ENCODE results near the gene SLC6A19. TPM values are rescaled to one million over a fixed set of nuclear protein-coding genes. Genes with fewer than 3 reads are reported as not detected.

Gene SLC6A19
- total and polyA plus RNA-seq, 2 of the 13 experiments (the other 11 are each of a cell fraction or from before 2014, with no cell fraction given): 0.02 TPM; not detected in 1

DNA sequence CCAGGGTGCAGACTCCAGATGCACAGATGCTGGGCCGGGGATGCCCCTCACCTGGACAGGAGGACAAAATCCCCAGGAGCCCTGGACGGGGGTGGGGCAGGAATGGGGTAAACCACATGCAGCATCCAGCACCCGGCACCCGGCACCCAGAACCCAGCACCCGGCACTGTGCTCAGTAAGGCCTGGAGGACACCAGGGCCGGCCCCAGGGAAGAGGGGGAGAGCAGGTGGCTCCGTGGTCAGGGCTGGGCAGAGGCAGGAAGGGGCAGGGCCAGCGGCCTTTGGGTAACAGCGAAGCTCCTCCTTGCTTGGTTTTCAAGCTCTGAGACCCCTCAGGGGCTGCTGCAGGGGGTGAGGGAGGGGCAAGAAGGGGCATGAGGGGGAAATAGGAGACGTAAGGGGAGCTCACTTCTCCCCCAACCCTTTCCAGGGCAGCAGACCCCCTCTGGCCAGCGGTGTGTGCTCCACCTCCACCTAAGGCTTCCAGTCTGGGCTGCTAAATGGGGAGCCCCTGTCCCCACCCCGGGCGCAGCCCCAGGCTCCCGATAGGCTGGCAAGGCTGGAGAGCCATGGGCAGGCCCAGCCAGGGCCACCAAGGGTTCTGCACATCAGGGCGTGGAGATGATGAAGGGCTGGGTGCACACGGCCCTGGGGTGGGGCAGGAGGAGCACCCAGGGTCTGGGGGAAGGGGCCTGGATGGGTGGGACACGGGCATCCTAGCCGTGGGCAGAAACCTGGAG, 17.8 kb upstream of the SLC6A19 start (continued):
- TF ChIP-seq, protein P1, sequence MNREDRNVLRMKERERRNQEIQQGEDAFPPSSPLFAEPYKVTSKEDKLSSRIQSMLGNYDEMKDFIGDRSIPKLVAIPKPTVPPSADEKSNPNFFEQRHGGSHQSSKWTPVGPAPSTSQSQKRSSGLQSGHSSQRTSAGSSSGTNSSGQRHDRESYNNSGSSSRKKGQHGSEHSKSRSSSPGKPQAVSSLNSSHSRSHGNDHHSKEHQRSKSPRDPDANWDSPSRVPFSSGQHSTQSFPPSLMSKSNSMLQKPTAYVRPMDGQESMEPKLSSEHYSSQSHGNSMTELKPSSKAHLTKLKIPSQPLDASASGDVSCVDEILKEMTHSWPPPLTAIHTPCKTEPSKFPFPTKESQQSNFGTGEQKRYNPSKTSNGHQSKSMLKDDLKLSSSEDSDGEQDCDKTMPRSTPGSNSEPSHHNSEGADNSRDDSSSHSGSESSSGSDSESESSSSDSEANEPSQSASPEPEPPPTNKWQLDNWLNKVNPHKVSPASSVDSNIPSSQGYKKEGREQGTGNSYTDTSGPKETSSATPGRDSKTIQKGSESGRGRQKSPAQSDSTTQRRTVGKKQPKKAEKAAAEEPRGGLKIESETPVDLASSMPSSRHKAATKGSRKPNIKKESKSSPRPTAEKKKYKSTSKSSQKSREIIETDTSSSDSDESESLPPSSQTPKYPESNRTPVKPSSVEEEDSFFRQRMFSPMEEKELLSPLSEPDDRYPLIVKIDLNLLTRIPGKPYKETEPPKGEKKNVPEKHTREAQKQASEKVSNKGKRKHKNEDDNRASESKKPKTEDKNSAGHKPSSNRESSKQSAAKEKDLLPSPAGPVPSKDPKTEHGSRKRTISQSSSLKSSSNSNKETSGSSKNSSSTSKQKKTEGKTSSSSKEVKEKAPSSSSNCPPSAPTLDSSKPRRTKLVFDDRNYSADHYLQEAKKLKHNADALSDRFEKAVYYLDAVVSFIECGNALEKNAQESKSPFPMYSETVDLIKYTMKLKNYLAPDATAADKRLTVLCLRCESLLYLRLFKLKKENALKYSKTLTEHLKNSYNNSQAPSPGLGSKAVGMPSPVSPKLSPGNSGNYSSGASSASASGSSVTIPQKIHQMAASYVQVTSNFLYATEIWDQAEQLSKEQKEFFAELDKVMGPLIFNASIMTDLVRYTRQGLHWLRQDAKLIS (CRISPR knock-in tag; IDR thresholded peaks at IDR 0.05): 0 out of 2 replicates have a peak, but pooled peaks have one; percentile 24
- TF ChIP-seq EED (CRISPR knock-in tag; IDR thresholded peaks at IDR 0.05) (no peak), GATA4 (IDR thresholded peaks at IDR 0.05; ENCODE audit: borderline replicate concordance, low read depth) (no peak), TFDP1 (CRISPR knock-in tag; IDR thresholded peaks at IDR 0.05; ENCODE audit: borderline replicate concordance) (0 out of 2 replicates have a peak, but pooled peaks have one; percentile 18), THAP11 (CRISPR knock-in tag; IDR thresholded peaks at IDR 0.05) (no peak), SP2 (CRISPR knock-in tag; IDR thresholded peaks at IDR 0.05) (no peak), MAFF (IDR thresholded peaks at IDR 0.05; ENCODE audit: low read depth, low read length) (no peak), ZNF652 (CRISPR knock-in tag; IDR thresholded peaks at IDR 0.05; ENCODE audit: borderline replicate concordance, low read depth) (no peak), HNRNPLL (IDR thresholded peaks at IDR 0.05; ENCODE audit: low read depth, low read length, poor library complexity, severe bottlenecking) (peak; percentile 9), UBTF (CRISPR knock-in tag; IDR thresholded peaks at IDR 0.05) (peak; percentile 12)
- TF ChIP-seq, protein P2, sequence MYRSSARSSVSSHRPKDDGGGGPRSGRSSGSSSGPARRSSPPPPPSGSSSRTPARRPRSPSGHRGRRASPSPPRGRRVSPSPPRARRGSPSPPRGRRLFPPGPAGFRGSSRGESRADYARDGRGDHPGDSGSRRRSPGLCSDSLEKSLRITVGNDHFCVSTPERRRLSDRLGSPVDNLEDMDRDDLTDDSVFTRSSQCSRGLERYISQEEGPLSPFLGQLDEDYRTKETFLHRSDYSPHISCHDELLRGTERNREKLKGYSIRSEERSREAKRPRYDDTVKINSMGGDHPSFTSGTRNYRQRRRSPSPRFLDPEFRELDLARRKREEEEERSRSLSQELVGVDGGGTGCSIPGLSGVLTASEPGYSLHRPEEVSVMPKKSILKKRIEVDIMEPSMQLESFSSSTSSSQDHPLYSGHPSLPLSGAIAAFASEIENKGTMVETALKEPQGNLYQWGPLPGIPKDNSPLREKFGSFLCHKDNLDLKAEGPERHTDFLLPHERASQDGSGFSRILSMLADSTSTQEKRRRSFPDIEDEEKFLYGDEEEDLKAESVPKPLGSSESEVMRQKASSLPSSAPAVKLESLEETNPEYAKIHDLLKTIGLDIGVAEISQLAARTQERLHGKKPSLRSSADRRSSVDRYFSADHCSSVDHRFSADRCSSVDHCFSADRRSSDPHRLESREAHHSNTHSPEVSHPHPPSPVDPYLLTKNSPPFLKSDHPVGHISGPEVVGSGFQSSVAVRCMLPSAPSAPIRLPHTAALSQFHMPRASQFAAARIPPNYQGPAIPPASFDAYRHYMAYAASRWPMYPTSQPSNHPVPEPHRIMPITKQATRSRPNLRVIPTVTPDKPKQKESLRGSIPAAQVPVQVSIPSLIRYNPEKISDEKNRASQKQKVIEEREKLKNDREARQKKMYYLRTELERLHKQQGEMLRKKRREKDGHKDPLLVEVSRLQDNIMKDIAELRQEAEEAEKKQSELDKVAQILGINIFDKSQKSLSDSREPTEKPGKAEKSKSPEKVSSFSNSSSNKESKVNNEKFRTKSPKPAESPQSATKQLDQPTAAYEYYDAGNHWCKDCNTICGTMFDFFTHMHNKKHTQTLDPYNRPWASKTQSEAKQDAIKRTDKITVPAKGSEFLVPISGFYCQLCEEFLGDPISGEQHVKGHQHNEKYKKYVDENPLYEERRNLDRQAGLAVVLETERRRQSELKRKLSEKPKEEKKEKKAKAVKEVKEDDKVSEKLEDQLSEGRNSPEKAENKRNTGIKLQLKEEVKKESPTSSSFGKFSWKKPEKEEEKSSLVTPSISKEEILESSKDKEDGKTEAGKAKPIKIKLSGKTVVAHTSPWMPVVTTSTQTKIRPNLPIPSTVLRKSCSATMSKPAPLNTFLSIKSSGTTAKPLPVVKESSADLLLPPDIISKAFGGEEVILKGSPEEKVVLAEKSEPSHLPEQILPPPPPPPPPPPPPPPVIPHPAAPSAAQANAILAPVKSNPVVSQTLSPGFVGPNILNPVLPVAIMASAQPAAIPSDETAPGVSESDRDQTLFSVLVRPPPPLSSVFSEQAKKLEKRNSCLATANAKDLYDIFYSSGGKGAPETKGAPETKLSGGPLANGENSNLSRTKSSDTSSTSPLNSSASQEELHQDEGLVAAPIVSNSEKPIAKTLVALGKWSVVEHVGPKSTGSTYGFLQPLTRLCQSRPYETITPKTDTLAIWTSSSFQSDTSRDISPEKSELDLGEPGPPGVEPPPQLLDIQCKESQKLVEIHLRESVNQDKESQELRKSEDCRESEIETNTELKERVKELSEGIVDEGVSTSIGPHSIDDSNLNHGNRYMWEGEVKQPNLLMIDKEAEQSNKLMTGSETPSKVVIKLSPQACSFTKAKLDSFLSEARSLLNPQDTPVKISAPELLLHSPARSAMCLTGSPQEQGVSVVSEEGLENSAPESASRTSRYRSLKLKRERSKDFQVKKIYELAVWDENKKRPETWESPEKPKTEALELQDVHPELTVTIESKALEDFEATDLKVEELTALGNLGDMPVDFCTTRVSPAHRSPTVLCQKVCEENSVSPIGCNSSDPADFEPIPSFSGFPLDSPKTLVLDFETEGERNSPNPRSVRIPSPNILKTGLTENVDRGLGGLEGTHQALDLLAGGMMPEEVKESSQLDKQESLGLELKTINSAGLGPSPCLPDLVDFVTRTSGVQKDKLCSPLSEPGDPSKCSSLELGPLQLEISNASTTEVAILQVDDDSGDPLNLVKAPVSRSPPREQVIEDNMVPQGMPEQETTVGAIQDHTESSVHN (CRISPR knock-in tag; IDR thresholded peaks at IDR 0.05): no peak
- TF ChIP-seq, protein P3, sequence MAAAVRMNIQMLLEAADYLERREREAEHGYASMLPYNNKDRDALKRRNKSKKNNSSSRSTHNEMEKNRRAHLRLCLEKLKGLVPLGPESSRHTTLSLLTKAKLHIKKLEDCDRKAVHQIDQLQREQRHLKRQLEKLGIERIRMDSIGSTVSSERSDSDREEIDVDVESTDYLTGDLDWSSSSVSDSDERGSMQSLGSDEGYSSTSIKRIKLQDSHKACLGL (CRISPR knock-in tag; IDR thresholded peaks at IDR 0.05): 0 out of 2 replicates have a peak, but pooled peaks have one; percentile 40

All from HepG2 (cell line).